Cardiac fibroblast (primary cell): Measurements from ENCODE around the gene C7orf33.
"Not testable (repeated sequence)": the region's sequence is repeated elsewhere in the genome, so short reads cannot be mapped to it uniquely, and the experiment has no call there.

Experiments used
- DNase-seq, 2 donors: peaks; one replicate each; pipeline versions ENCODE4 v3.0.0 to v3.0.0-alpha.2; 2010; ENCODE audit warnings: low read depth in 2 of 2
- H3K4me3 ChIP-seq, 2 donors: replicated peaks in 1 of 2; 1 replicate in 1 of 2; 2 replicates in 1 of 2; pipeline ENCODE4 v1.5.1; 2011; ENCODE audit warnings: low read depth in 2 of 2, low read length in 2 of 2, mild to moderate bottlenecking in 2 of 2, moderate library complexity in 1 of 2
- CTCF ChIP-seq: IDR thresholded peaks from one replicate; pipeline ENCODE4 v1.5.1; 2011; ENCODE audit warnings: low read depth, mild to moderate bottlenecking, low read length, inconsistent platforms

The C7orf33 gene

GRCh38 chr7:148566736-148567135 lies 23.8 kb upstream of the C7orf33 start:
- no peak for DNase-seq
- TF ChIP-seq CTCF, result no peak
- H3K4me3 ChIP-seq, result no peak overlapping the region

GRCh38 chr7:148567524-148567923 lies 23.0 kb upstream of the C7orf33 start:
- no peak overlapping the region for H3K4me3 ChIP-seq
- no peak for TF ChIP-seq CTCF
- DNase-seq, result no peak

- peak in 1 of 2 donors; percentile 6 for DNase-seq
- H3K4me3 ChIP-seq, result no peak overlapping the region
- no peak for TF ChIP-seq CTCF
These were observed 20.1 kb upstream of the C7orf33 start for GRCh38 chr7:148570510-148570909.

GRCh38 chr7:148570973-148571372 lies 19.6 kb upstream of the C7orf33 start:
- not testable (repeated sequence) for H3K4me3 ChIP-seq, DNase-seq

- DNase-seq, result no peak
- no peak for TF ChIP-seq CTCF
- H3K4me3 ChIP-seq, result no peak overlapping the region
These were observed 19.2 kb upstream of the C7orf33 start for GRCh38 chr7:148571381-148571780.

- no peak for DNase-seq
- no peak for TF ChIP-seq CTCF
- no peak overlapping the region for H3K4me3 ChIP-seq
These were observed 18.5 kb upstream of the C7orf33 start for GRCh38 chr7:148572067-148572522.

- not testable (repeated sequence) for H3K4me3 ChIP-seq, DNase-seq
These were observed 17.0 kb upstream of the C7orf33 start for GRCh38 chr7:148573581-148573980.

GRCh38 chr7:148575640-148576411 lies 14.7 kb upstream of the C7orf33 start:
- peak; percentile 75 to 77 for DNase-seq
- peak; percentile 89 for TF ChIP-seq CTCF
- H3K4me3 ChIP-seq, result no peak overlapping the region
